Endothelial cell of umbilical vein (primary cell): ENCODE data around the gene GMPPB. TPM values are rescaled to one million over a fixed set of nuclear protein-coding genes. Genes with fewer than 3 reads are reported as not detected.

Experiments used
- BruUV-seq: library from RNA; stranded (reverse); fragments of 400-500 nt; replicated peaks from 2 replicates; lab custom pipeline; 2021; lab: Mats Ljungman, UMichigan
- CTCF ChIA-PET: fragments of 300-600, 350-600 bp; sonication (Branson Sonifier 250); formaldehyde crosslinking; loops from one replicate; lab custom pipeline; 2021; ENCODE audit warnings: antibody characterized with exemption, inconsistent platforms; lab: Charles Lee
- POLR2A ChIA-PET: fragments of 300-600, 350-600 bp; sonication (Branson Sonifier 250); formaldehyde crosslinking; loops from one replicate; lab custom pipeline; 2021; ENCODE audit warnings: antibody characterized with exemption, inconsistent platforms; lab: Charles Lee
- DNase-seq: peaks from one replicate; pipeline ENCODE4 v3.0.0-alpha.2; 2011; ENCODE audit warnings: low read depth, low spot score
- FAIRE-seq: peaks from 2 replicates; lab custom pipeline; 2011; peaks lifted over from hg19 to GRCh38; lab: Jason Lieb, UNC
- H2AFZ ChIP-seq: 2 replicates; pipeline ENCODE4 v1.6.0; 2012; ENCODE audit warnings: low read depth, low read length, control low read depth, inconsistent platforms
- H3K27ac ChIP-seq: 2 replicates; pipeline ENCODE4 v1.5.1; 2011; ENCODE audit warnings: low read depth, mild to moderate bottlenecking, control low read depth, low read length, moderate library complexity; ENCODE audit not compliant: insufficient read depth
- H3K27me3 ChIP-seq, 2 experiments: 2 replicates each; pipeline versions ENCODE4 v1.6.0 to v1.6.1; 2011; ENCODE audit warnings: low read length in 2 of 2, mixed read lengths in 1 of 2; ENCODE audit not compliant: control insufficient read depth in 2 of 2, insufficient read depth in 2 of 2
- H3K36me3 ChIP-seq, 2 experiments: 2 replicates in 1 of 2; 3 replicates in 1 of 2; pipeline ENCODE4 v1.5.1; 2011; ENCODE audit warnings: low read length in 2 of 2, mild to moderate bottlenecking in 1 of 2, moderate library complexity in 1 of 2; ENCODE audit not compliant: control insufficient read depth in 2 of 2, insufficient read depth in 2 of 2; ENCODE audit errors: extremely low read depth in 1 of 2
- H3K4me1 ChIP-seq: 3 replicates; pipeline ENCODE4 v1.5.1; 2011; ENCODE audit warnings: mild to moderate bottlenecking, low read length; ENCODE audit not compliant: control insufficient read depth, insufficient read depth; ENCODE audit errors: extremely low read depth
- H3K4me2 ChIP-seq: 2 replicates; pipeline ENCODE4 v1.6.1; 2011; ENCODE audit warnings: low read length, control low read depth, mixed read lengths; ENCODE audit not compliant: insufficient read depth
- H3K4me3 ChIP-seq, 3 experiments: fragments of 200-600 bp in 1 of 3; sonication (generic), shearing (Covaris generic) in 1 of 3; replicated peaks in 1 of 3; 2 replicates each; pipeline ENCODE4 v1.5.1; 2011 to 2016; ENCODE audit warnings: control low read depth in 3 of 3, low read length in 3 of 3, mild to moderate bottlenecking in 2 of 3, inconsistent platforms in 1 of 3, low read depth in 1 of 3, moderate library complexity in 1 of 3; ENCODE audit not compliant: insufficient read depth in 1 of 3
- H3K79me2 ChIP-seq: 2 replicates; pipeline ENCODE4 v1.6.0; 2012; ENCODE audit warnings: low read length, inconsistent platforms; ENCODE audit not compliant: control insufficient read depth, insufficient read depth
- H3K9ac ChIP-seq: replicated peaks from 2 replicates; pipeline ENCODE3; 2011; ENCODE audit warnings: low read length, control low read depth; ENCODE audit not compliant: insufficient read depth; ENCODE audit errors: extremely low read depth
- H3K9me1 ChIP-seq: replicated peaks from 3 replicates; pipeline ENCODE4 v1.6.0; 2011; ENCODE audit warnings: mild to moderate bottlenecking, low read length; ENCODE audit not compliant: control insufficient read depth, insufficient read depth; ENCODE audit errors: extremely low read depth
- H3K9me3 ChIP-seq: replicated peaks from 2 replicates; pipeline ENCODE4 v1.5.1; 2012; ENCODE audit warnings: low read length, inconsistent platforms; ENCODE audit not compliant: control insufficient read depth, insufficient read depth
- H4K20me1 ChIP-seq: replicated peaks from 2 replicates; pipeline ENCODE3; 2011; ENCODE audit warnings: mild to moderate bottlenecking, low read length; ENCODE audit not compliant: control insufficient read depth, insufficient read depth; ENCODE audit errors: extremely low read depth
- CTCF ChIP-seq, 2 donors: IDR thresholded peaks; 1 replicate in 1 of 2; 2 replicates in 1 of 2; pipeline ENCODE4 v1.5.1; 2011; ENCODE audit warnings: low read length in 2 of 2, mild to moderate bottlenecking in 2 of 2, moderate library complexity in 2 of 2, control low read depth in 1 of 2, inconsistent platforms in 1 of 2, low read depth in 1 of 2; ENCODE audit not compliant: insufficient read depth in 1 of 2; ENCODE audit errors: extremely low read depth in 1 of 2
- EZH2 ChIP-seq: IDR thresholded peaks from 2 replicates; pipeline ENCODE4 v1.6.1; 2012; ENCODE audit warnings: borderline replicate concordance, low read depth, mild to moderate bottlenecking, moderate library complexity, low read length, inconsistent platforms; ENCODE audit not compliant: severe bottlenecking
- FOS ChIP-seq: IDR thresholded peaks from 2 replicates; pipeline ENCODE4 v1.6.1; 2011; ENCODE audit warnings: mild to moderate bottlenecking, low read length, moderate library complexity, borderline replicate concordance; ENCODE audit not compliant: insufficient read depth
- GATA2 ChIP-seq: IDR thresholded peaks from 2 replicates; pipeline ENCODE4 v1.7.0; 2011; ENCODE audit warnings: low read depth, mild to moderate bottlenecking, moderate library complexity, mixed read lengths, low read length; ENCODE audit not compliant: insufficient read length, insufficient read depth
- JUN ChIP-seq: IDR thresholded peaks from 2 replicates; pipeline ENCODE4 v1.6.1; 2011; ENCODE audit warnings: borderline replicate concordance, low read depth; ENCODE audit not compliant: insufficient read length, insufficient read depth
- MAX ChIP-seq: IDR thresholded peaks from 2 replicates; pipeline ENCODE4 v1.6.1; 2011; ENCODE audit not compliant: insufficient read depth, insufficient read length
- MYC ChIP-seq: IDR thresholded peaks from one replicate; pipeline ENCODE4 v1.6.1; 2011; ENCODE audit warnings: mild to moderate bottlenecking, low read depth, low read length
- POLR2A ChIP-seq: IDR thresholded peaks from 2 replicates; pipeline ENCODE4 v1.6.1; 2012; ENCODE audit warnings: low read depth, mild to moderate bottlenecking, control low read depth, low read length
- POLR2AphosphoS5 ChIP-seq: IDR thresholded peaks from 2 replicates; pipeline ENCODE4 v1.6.1; 2012; ENCODE audit warnings: low read depth, mild to moderate bottlenecking, control low read depth, low read length, moderate library complexity; ENCODE audit not compliant: insufficient read depth
- dilution Hi-C: fragments of 300-500 bp; cut with MboI; formaldehyde crosslinking; loops from one replicate; pipeline ENCODE4 v1.15.0; 2019; ENCODE audit warnings: low sequenced_read_pairs; ENCODE audit not compliant: extremely low pct_ligation_motif_present
- intact Hi-C: fragments of 100-400 bp; cut with micrococcal nuclease; formaldehyde crosslinking; loops from one replicate; pipeline ENCODE4 v1.10.0; 2022
- polyA plus RNA-seq, 4 experiments: library from polyadenylated mRNA; depleted of rRNA in 3 of 4; stranded (reverse) in 3 of 4; unstranded in 1 of 4; fragments of >200 nt; gene quantifications; 2 replicates each; pipeline versions ENCODE4 v1.2.1 to v1.2.3, GENCODE V29; 2011 to 2012; ENCODE audit warnings: missing spikeins in 1 of 4
- total RNA-seq: library from RNA; stranded (reverse); gene quantifications from 2 replicates; pipeline ENCODE4 v1.2.3, GENCODE V29; 2021

Gene GMPPB
- total and polyA plus RNA-seq, 2 donors (not counting 3 experiments of a cell fraction or from before 2014, with no cell fraction given): 52.5 to 62.0 TPM

- Histone ChIP-seq H3K27me3 (no peaks in the 10 kb centered on the region), H3K4me1 (no peaks in the 10 kb centered on the region), H3K9ac (no peak overlapping the region), H3K9me1 (no peaks in the 10 kb centered on the region), H2AFZ (no peak overlapping the region), H3K79me2 (no peaks in the 10 kb centered on the region), H3K4me3 (no peak overlapping the region), H3K36me3 (peaks cover 0 to 3% of the 10 kb centered on the region in 2 experiments), H3K4me2 (no peak overlapping the region), H3K27ac (no peak overlapping the region), H3K9me3 (no peaks in the 10 kb centered on the region), H4K20me1 (no peaks in the 10 kb centered on the region)
- CTCF ChIA-PET: interaction anchor here (1.1 kb wide), 2 partner anchors 10 to 13 kb away, joined by 3 read pairs; no protein-coding TSS in a partner anchor
- intact Hi-C loops: no loop called here
- TF ChIP-seq MAX (no peak), POLR2AphosphoS5 (no peak), EZH2 (no peak), MYC (no peak), JUN (no peak), POLR2A (no peak), GATA2 (no peak), FOS (no peak), CTCF (IDR thresholded peaks at IDR 0.05; ENCODE audit: extremely low read depth in 1 of 2, insufficient read depth in 1 of 2, low read depth in 1 of 2, low read length in 2 of 2) (no peak)
- FAIRE-seq (no peak), DNase-seq (no peak)
- no TSS peak for BruUV-seq
- POLR2A ChIA-PET: no interaction called here
- dilution Hi-C loops: no loop called here
Measured at GRCh38 chr3:49713336-49714105, 10.2 kb downstream of the GMPPB start.
